WTC11 (cell line): ENCODE measurements around the gene RANBP9. TPM values are rescaled to one million over a fixed set of nuclear protein-coding genes. Genes with fewer than 3 reads are reported as not detected.

Experiments used
- ATAC-seq: fragments of 200-7000 bp; cut with Tn5 transposase; 2 replicates; pipeline ENCODE4 v1.10.0; 2021; ENCODE audit warnings: mild to moderate bottlenecking, moderate library complexity
- CTCF ChIA-PET: fragments of 300-600 bp; sonication (Branson Sonifier 250); formaldehyde crosslinking; loops from one replicate; lab custom pipeline; 2021; ENCODE audit warnings: antibody characterized with exemption; lab: Charles Lee
- POLR2A ChIA-PET: fragments of 350-600 bp; sonication (Branson Sonifier 250); formaldehyde crosslinking; loops from one replicate; lab custom pipeline; 2021; ENCODE audit warnings: antibody characterized with exemption; lab: Charles Lee
- DNase-seq: peaks from one replicate; pipeline ENCODE4 v3.0.0; 2021; ENCODE audit warnings: low spot score
- H3K27ac Mint-ChIP-seq: 2 replicates; pipeline ENCODE4 v1.8.0; 2021; ENCODE audit warnings: mixed read lengths
- H3K27me3 Mint-ChIP-seq: 2 replicates; pipeline ENCODE4 v1.8.0; 2021; ENCODE audit warnings: low read depth, mild to moderate bottlenecking, moderate library complexity, mixed read lengths
- H3K36me3 Mint-ChIP-seq: 2 replicates; pipeline ENCODE4 v1.8.0; 2021; ENCODE audit warnings: mixed read lengths
- H3K4me1 Mint-ChIP-seq: 2 replicates; pipeline ENCODE4 v1.8.0; 2022; ENCODE audit warnings: mixed read lengths
- H3K4me3 Mint-ChIP-seq: 2 replicates; pipeline ENCODE4 v1.8.0; 2021; ENCODE audit warnings: mild to moderate bottlenecking, moderate library complexity, mixed read lengths
- H3K9me3 Mint-ChIP-seq: 2 replicates; pipeline ENCODE4 v1.8.0; 2021; ENCODE audit warnings: mixed read lengths
- ARID4B ChIP-seq: sonication (generic); formaldehyde crosslinking; IDR thresholded peaks from 2 replicates; pipeline ENCODE4 v1.8.0; 2023; ENCODE audit warnings: missing genetic modification reagents, mild to moderate bottlenecking, borderline replicate concordance
- ATF1 ChIP-seq: sonication (generic); formaldehyde crosslinking; IDR thresholded peaks from 2 replicates; pipeline ENCODE4 v1.8.1; 2023; ENCODE audit warnings: mild to moderate bottlenecking, moderate library complexity, missing genetic modification reagents
- CREM ChIP-seq: sonication (generic); formaldehyde crosslinking; IDR thresholded peaks from 2 replicates; pipeline ENCODE4 v1.8.1; 2022; ENCODE audit warnings: mild to moderate bottlenecking, missing genetic modification reagents, moderate library complexity
- E2F5 ChIP-seq: sonication (generic); formaldehyde crosslinking; IDR thresholded peaks from 2 replicates; pipeline ENCODE4 v1.8.1; 2022; ENCODE audit warnings: mild to moderate bottlenecking, moderate library complexity, missing genetic modification reagents
- ETV6 ChIP-seq: sonication (generic); formaldehyde crosslinking; IDR thresholded peaks from 2 replicates; pipeline ENCODE4 v1.8.1; 2022; ENCODE audit warnings: mild to moderate bottlenecking, missing genetic modification reagents
- GTF2I ChIP-seq: fragments of 250-450 bp; sonication (Bioruptor Pico); conservative IDR thresholded peaks from 2 replicates; pipeline ENCODE4 v1.4.0; 2021; ENCODE audit warnings: mild to moderate bottlenecking
- KAT7 ChIP-seq: sonication (generic); formaldehyde crosslinking; IDR thresholded peaks from 2 replicates; pipeline ENCODE4 v1.8.1; 2023; ENCODE audit warnings: missing genetic modification reagents, mild to moderate bottlenecking, borderline replicate concordance
- NR1H2 ChIP-seq: sonication (generic); formaldehyde crosslinking; IDR thresholded peaks from 2 replicates; pipeline ENCODE4 v1.9.0; 2021; ENCODE audit warnings: mild to moderate bottlenecking, moderate library complexity, missing genetic modification reagents
- SMAD3 ChIP-seq: sonication (generic); formaldehyde crosslinking; IDR thresholded peaks from 2 replicates; pipeline ENCODE4 v1.8.0; 2022; ENCODE audit warnings: missing genetic modification reagents, mild to moderate bottlenecking, borderline replicate concordance
- SMAD4 ChIP-seq: sonication (generic); formaldehyde crosslinking; IDR thresholded peaks from 2 replicates; pipeline ENCODE4 v1.8.0; 2022; ENCODE audit warnings: mild to moderate bottlenecking, missing genetic modification reagents
- TCF7 ChIP-seq: sonication (generic); formaldehyde crosslinking; IDR thresholded peaks from 2 replicates; pipeline ENCODE4 v1.8.0; 2022; ENCODE audit warnings: mild to moderate bottlenecking, low read depth, missing genetic modification reagents, moderate library complexity
- ZNF317 ChIP-seq: sonication (generic); formaldehyde crosslinking; IDR thresholded peaks from 2 replicates; pipeline ENCODE4 v1.8.1; 2023; ENCODE audit warnings: low read depth, mild to moderate bottlenecking, moderate library complexity, missing genetic modification reagents, borderline replicate concordance
- ZNF423 ChIP-seq: fragments of 250-450 bp; sonication (Bioruptor Pico); IDR thresholded peaks from 2 replicates; pipeline ENCODE4 v2.1.2; 2022; ENCODE audit warnings: mild to moderate bottlenecking, moderate library complexity
- total RNA-seq: library from RNA; stranded (reverse); gene quantifications from 3 replicates; pipeline ENCODE4 v1.2.3, GENCODE V29; 2021
- TF ChIP-seq, protein P1 (sequence below): sonication (generic); formaldehyde crosslinking; conservative IDR thresholded peaks from 2 replicates; pipeline ENCODE4 v1.8.1; 2022; ENCODE audit warnings: mild to moderate bottlenecking, missing genetic modification reagents
- TF ChIP-seq, protein P2 (sequence below): sonication (generic); formaldehyde crosslinking; IDR thresholded peaks from 2 replicates; pipeline ENCODE4 v1.8.1; 2023; ENCODE audit warnings: mild to moderate bottlenecking, missing genetic modification reagents, moderate library complexity
- TF ChIP-seq, protein P3 (sequence below): fragments of 250-450 bp; sonication (Bioruptor Pico); IDR thresholded peaks from 2 replicates; pipeline ENCODE4 v1.9.0; 2021; ENCODE audit warnings: moderate library complexity, mild to moderate bottlenecking, inconsistent platforms, borderline replicate concordance
- TF ChIP-seq, protein P4 (sequence below): sonication (generic); formaldehyde crosslinking; IDR thresholded peaks from 2 replicates; pipeline ENCODE4 v1.8.0; 2022; ENCODE audit warnings: mild to moderate bottlenecking, missing genetic modification reagents
- TF ChIP-seq, protein P5 (sequence below): sonication (generic); formaldehyde crosslinking; IDR thresholded peaks from 2 replicates; pipeline ENCODE4 v1.8.0; 2022; ENCODE audit warnings: mild to moderate bottlenecking, missing genetic modification reagents

RANBP9 gene
- total RNA-seq, 1 experiment from 2014 or later = 33.4 TPM

DNA sequence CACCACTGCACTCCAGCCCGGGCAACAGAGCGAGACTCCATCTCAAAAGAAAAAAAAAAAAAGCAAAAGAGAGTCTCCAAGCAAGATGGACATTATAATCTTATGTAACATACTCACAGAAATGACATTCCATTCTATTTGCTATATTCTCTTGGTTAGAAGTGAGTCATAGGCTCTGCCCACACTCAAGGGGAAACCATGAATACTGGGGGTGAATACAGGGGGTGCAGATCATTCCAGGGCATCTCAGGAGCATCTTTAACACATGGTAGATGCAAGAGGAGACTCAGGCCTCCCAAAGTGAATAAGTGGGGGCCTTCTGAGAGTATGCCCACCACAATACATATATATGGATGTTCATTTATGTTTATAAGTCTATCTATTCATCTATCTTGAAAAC lies 18.3 kb upstream of the RANBP9 start:
- CTCF ChIA-PET = no interaction called here

GRCh38 chr6:13725570-13725969 lies 13.9 kb upstream of the RANBP9 start:
- Mint-ChIP-seq H3K4me1 (no peaks in the 10 kb centered on the region), H3K27ac (no peak overlapping the region), H3K27me3 (no peaks in the 10 kb centered on the region), H3K4me3 (no peak overlapping the region), H3K36me3 (no peaks in the 10 kb centered on the region), H3K9me3 (no peaks in the 10 kb centered on the region)
- no peak for DNase-seq
- TF ChIP-seq ZNF423 (CRISPR knock-in tag) = no peak
- TF ChIP-seq NR1H2 (CRISPR knock-in tag) = no peak
- no peak for TF ChIP-seq ATF1
- TF ChIP-seq, protein P1, sequence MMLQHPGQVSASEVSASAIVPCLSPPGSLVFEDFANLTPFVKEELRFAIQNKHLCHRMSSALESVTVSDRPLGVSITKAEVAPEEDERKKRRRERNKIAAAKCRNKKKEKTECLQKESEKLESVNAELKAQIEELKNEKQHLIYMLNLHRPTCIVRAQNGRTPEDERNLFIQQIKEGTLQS = no peak
- no peak for TF ChIP-seq GTF2I (CRISPR knock-in tag)
- no peak for TF ChIP-seq ZNF317 (CRISPR knock-in tag)
- POLR2A ChIA-PET = no interaction called here
- no peak for ATAC-seq
- CTCF ChIA-PET = no interaction called here

More for the DNA sequence above, 18.3 kb upstream of the RANBP9 start:
- H3K27me3 Mint-ChIP-seq = no peaks in the 10 kb centered on the region
- H3K4me3 Mint-ChIP-seq = no peak overlapping the region
- H3K27ac Mint-ChIP-seq = no peak overlapping the region
- no peak for TF ChIP-seq TCF7 (CRISPR knock-in tag)
- no peak for TF ChIP-seq ARID4B (CRISPR knock-in tag)
- TF ChIP-seq ZNF317 (CRISPR knock-in tag) = no peak
- TF ChIP-seq CREM (CRISPR knock-in tag) = no peak
- ATAC-seq = no peak
- POLR2A ChIA-PET = no interaction called here
- no peaks in the 10 kb centered on the region for H3K9me3 Mint-ChIP-seq
- no peaks in the 10 kb centered on the region for H3K36me3 Mint-ChIP-seq
- H3K4me1 Mint-ChIP-seq = peaks cover 12% of the 10 kb centered on the region
- no peak for DNase-seq

GRCh38 chr6:13725052-13725451 lies 13.4 kb upstream of the RANBP9 start:
- Mint-ChIP-seq H3K4me1 (no peaks in the 10 kb centered on the region), H3K4me3 (no peak overlapping the region), H3K9me3 (no peaks in the 10 kb centered on the region), H3K36me3 (no peaks in the 10 kb centered on the region), H3K27me3 (no peaks in the 10 kb centered on the region), H3K27ac (no peak overlapping the region)
- ATAC-seq = no peak
- CTCF ChIA-PET = no interaction called here
- TF ChIP-seq SMAD3 = no peak
- TF ChIP-seq, protein P2, sequence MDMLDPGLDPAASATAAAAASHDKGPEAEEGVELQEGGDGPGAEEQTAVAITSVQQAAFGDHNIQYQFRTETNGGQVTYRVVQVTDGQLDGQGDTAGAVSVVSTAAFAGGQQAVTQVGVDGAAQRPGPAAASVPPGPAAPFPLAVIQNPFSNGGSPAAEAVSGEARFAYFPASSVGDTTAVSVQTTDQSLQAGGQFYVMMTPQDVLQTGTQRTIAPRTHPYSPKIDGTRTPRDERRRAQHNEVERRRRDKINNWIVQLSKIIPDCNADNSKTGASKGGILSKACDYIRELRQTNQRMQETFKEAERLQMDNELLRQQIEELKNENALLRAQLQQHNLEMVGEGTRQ (CRISPR knock-in tag) = no peak
- TF ChIP-seq, protein P3, sequence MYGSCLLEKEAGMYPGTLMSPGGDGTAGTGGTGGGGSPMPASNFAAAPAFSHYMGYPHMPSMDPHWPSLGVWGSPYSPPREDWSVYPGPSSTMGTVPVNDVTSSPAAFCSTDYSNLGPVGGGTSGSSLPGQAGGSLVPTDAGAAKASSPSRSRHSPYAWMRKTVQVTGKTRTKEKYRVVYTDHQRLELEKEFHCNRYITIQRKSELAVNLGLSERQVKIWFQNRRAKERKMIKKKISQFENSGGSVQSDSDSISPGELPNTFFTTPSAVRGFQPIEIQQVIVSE (CRISPR knock-in tag) = no peak
- no peak for TF ChIP-seq SMAD4 (CRISPR knock-in tag)
- DNase-seq = no peak
- POLR2A ChIA-PET = no interaction called here

DNA sequence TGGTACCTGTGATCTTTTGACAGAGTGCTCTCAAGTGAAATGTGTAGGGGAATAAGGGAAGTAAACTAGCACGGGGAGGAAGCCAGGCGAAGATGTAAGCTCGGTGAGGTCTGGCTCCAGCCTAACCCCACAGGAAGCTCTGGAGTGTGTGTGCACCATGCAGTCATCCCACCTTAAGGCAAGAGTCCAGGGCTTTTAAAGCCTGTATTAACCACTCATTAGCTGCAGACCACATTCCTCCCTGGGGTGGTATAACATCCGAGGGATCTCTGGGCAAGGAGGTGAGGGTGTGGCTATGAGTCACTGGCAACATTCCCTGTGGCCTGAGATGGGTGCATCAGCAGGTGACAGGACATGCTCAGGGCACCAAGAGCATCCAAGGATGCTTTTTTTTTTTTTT lies 12.5 kb upstream of the RANBP9 start:
- ChIA-PET POLR2A (no interaction called here), CTCF (no interaction called here)
- H3K27me3 Mint-ChIP-seq = no peaks in the 10 kb centered on the region
- no peaks in the 10 kb centered on the region for H3K9me3 Mint-ChIP-seq
- DNase-seq (no peak), ATAC-seq (no peak)
- H3K4me3 Mint-ChIP-seq = no peak overlapping the region
- no peaks in the 10 kb centered on the region for H3K4me1 Mint-ChIP-seq
- no peaks in the 10 kb centered on the region for H3K36me3 Mint-ChIP-seq
- TF ChIP-seq KAT7 = no peak
- TF ChIP-seq ETV6 (CRISPR knock-in tag) = no peak
- TF ChIP-seq, protein P4, sequence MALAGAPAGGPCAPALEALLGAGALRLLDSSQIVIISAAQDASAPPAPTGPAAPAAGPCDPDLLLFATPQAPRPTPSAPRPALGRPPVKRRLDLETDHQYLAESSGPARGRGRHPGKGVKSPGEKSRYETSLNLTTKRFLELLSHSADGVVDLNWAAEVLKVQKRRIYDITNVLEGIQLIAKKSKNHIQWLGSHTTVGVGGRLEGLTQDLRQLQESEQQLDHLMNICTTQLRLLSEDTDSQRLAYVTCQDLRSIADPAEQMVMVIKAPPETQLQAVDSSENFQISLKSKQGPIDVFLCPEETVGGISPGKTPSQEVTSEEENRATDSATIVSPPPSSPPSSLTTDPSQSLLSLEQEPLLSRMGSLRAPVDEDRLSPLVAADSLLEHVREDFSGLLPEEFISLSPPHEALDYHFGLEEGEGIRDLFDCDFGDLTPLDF (CRISPR knock-in tag) = no peak
- TF ChIP-seq, protein P5, sequence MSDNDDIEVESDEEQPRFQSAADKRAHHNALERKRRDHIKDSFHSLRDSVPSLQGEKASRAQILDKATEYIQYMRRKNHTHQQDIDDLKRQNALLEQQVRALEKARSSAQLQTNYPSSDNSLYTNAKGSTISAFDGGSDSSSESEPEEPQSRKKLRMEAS = no peak
- TF ChIP-seq E2F5 = no peak
- no peak overlapping the region for H3K27ac Mint-ChIP-seq
